K562 (cell line): ENCODE measurements around the gene PRTFDC1. TPM values are rescaled to one million over a fixed set of nuclear protein-coding genes. Genes with fewer than 3 reads are reported as not detected.

ENCODE experiments used
- C11orf30 ChIP-seq: fragments of 450-650 bp; IDR thresholded peaks from 2 replicates; pipeline ENCODE4 v1.6.1; 2016; ENCODE audit warnings: low read depth, mild to moderate bottlenecking
- CREB1 ChIP-seq, 2 experiments: sonication (generic) in 1 of 2; formaldehyde crosslinking in 1 of 2; IDR thresholded peaks; 2 replicates each; pipeline versions ENCODE4 v1.6.1 to v1.8.0; 2012 to 2022; ENCODE audit warnings: inconsistent platforms in 1 of 2, mild to moderate bottlenecking in 1 of 2, missing genetic modification reagents in 1 of 2, moderate library complexity in 1 of 2
- HDGF ChIP-seq: fragments of 450-650 bp; IDR thresholded peaks from 2 replicates; pipeline ENCODE4 v1.6.1; 2016
- LEF1 ChIP-seq: fragments of 450-650 bp; IDR thresholded peaks from 2 replicates; pipeline ENCODE4 v1.6.1; 2016; ENCODE audit warnings: mild to moderate bottlenecking
- MCM2 ChIP-seq: fragments of 450-650 bp; IDR thresholded peaks from 2 replicates; pipeline ENCODE4 v1.6.1; 2017; ENCODE audit warnings: low read depth, mild to moderate bottlenecking
- MXI1 ChIP-seq: IDR thresholded peaks from 2 replicates; pipeline ENCODE4 v1.6.1; 2011; ENCODE audit warnings: low read depth, mild to moderate bottlenecking, improper control_type of control experiment, low read length
- NFRKB ChIP-seq: fragments of 450-650 bp; IDR thresholded peaks from 2 replicates; pipeline ENCODE4 v1.6.1; 2016; ENCODE audit warnings: low read depth
- RAD21 ChIP-seq, 2 experiments: fragments of 250-450 bp in 1 of 2; fragments of 450-650 bp in 1 of 2; sonication (Bioruptor Pico) in 1 of 2; formaldehyde crosslinking in 1 of 2; IDR thresholded peaks in 1 of 2; conservative IDR thresholded peaks in 1 of 2; 2 replicates each; pipeline versions ENCODE4 v1.4.0 to v1.8.0; 2020 to 2022; ENCODE audit warnings: mild to moderate bottlenecking in 2 of 2, moderate library complexity in 1 of 2
- RBM17 ChIP-seq: fragments of 200-400 bp; formaldehyde crosslinking; IDR thresholded peaks from 2 replicates; pipeline ENCODE4 v1.6.1; 2017; ENCODE audit warnings: low read depth, mild to moderate bottlenecking, low read length, borderline replicate concordance
- SAP30 ChIP-seq: fragments of 200-600 bp; sonication (generic); IDR thresholded peaks from 2 replicates; pipeline ENCODE4 v1.6.1; 2012; ENCODE audit warnings: borderline replicate concordance, low read depth, mild to moderate bottlenecking, moderate library complexity, low read length, control low read depth, inconsistent platforms; ENCODE audit not compliant: insufficient read depth, poor library complexity, severe bottlenecking
- SREBF2 ChIP-seq: sonication (generic); formaldehyde crosslinking; IDR thresholded peaks from 2 replicates; pipeline ENCODE4 v1.4.0; 2020; ENCODE audit warnings: mild to moderate bottlenecking, missing genetic modification reagents
- TAF7 ChIP-seq: fragments of 450-650 bp; IDR thresholded peaks from 2 replicates; pipeline ENCODE4 v1.6.1; 2016; ENCODE audit warnings: missing genetic modification characterization, missing compliant biosample characterization
- TAL1 ChIP-seq: fragments of 450-650 bp; IDR thresholded peaks from 2 replicates; pipeline ENCODE4 v1.6.1; 2016; ENCODE audit warnings: mild to moderate bottlenecking
- polyA plus RNA-seq, 8 experiments: library from polyadenylated mRNA; depleted of rRNA in 4 of 8; stranded (reverse) in 5 of 8; unstranded in 3 of 8; fragments of >200 nt; fragmentation: Nextera tagmentation in 2 of 8; fragmentation: Illumina TruSeq in 1 of 8; extraction: Ambion mirVana in 2 of 8; extraction: Trizol in 1 of 8; gene quantifications; 2 replicates each; pipeline versions ENCODE4 v1.2.1 to v1.2.3, GENCODE V29; 2011 to 2014; ENCODE audit warnings: inconsistent platforms in 1 of 8, missing spikeins in 1 of 8
- total RNA-seq, 7 experiments: library from RNA; depleted of rRNA in 6 of 7; stranded (reverse); fragments of >200 nt in 6 of 7; fragmentation: Illumina TruSeq in 2 of 7; extraction: Trizol in 2 of 7; gene quantifications; 2 replicates each; pipeline versions ENCODE4 v1.2.1 to v1.2.3, GENCODE V29; 2011 to 2021; ENCODE audit warnings: low replicate concordance in 1 of 7
- TF ChIP-seq, protein P1 (sequence below): fragments of 450-650 bp; IDR thresholded peaks from 2 replicates; pipeline ENCODE4 v1.6.1; 2016; ENCODE audit warnings: low read depth
- TF ChIP-seq, protein P2 (sequence below): fragments of 450-650 bp; IDR thresholded peaks from 2 replicates; pipeline ENCODE4 v1.6.1; 2017; ENCODE audit warnings: mild to moderate bottlenecking, moderate library complexity
- TF ChIP-seq, protein P3 (sequence below): fragments of 450-650 bp; IDR thresholded peaks from 2 replicates; pipeline ENCODE4 v1.6.1; 2016; ENCODE audit warnings: antibody characterized with exemption

The PRTFDC1 gene
- total and polyA plus RNA-seq, 9 of the 15 experiments (the other 6 are each of a cell fraction or from before 2014, with no cell fraction given), result 7.0 to 27.6 (median 10.0) TPM

DNA sequence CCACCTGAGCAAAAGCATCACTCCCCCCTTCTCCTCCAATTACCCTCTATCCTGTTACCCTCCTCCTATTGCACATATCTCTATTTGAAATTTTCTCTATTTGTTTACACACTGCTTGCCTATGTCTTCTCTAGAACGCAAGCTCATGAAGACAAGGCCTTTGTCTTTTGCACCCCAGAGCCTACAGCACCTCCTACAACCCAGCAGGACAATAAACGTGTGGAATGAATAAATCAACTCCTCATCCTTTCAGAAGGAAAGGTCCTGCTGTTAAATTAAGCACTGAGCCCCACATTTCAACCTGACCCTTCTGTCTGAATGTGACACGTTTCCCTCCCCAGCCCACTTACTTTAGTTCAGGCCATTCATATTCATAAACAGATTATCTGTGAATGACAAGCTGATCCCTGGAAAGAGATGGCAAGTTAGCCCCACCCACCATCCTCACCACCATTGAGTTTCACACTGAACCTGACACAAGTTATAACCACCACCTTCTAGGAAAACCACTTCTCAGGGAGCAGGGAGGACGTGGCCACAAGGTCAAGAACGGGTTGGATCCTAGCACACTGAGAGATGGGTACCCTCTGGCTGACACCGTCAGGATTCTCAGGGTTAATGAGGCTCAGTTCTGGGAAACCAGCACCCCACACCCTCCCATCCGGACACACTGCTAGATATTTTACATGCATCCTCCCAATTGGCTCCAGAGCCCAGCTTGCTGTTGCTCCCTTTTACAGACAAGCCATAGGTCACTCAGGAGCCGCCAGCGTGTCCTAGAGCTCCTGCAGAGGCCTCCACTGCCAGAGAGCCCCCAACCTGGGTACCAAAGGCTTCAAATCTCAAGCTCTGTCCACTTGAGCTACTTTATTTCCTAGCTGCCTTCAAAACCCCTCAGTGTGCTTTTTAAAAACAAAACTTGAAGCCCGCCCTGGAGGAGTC lies 934 bp downstream of the PRTFDC1 start (continued):
- TF ChIP-seq, protein P1, sequence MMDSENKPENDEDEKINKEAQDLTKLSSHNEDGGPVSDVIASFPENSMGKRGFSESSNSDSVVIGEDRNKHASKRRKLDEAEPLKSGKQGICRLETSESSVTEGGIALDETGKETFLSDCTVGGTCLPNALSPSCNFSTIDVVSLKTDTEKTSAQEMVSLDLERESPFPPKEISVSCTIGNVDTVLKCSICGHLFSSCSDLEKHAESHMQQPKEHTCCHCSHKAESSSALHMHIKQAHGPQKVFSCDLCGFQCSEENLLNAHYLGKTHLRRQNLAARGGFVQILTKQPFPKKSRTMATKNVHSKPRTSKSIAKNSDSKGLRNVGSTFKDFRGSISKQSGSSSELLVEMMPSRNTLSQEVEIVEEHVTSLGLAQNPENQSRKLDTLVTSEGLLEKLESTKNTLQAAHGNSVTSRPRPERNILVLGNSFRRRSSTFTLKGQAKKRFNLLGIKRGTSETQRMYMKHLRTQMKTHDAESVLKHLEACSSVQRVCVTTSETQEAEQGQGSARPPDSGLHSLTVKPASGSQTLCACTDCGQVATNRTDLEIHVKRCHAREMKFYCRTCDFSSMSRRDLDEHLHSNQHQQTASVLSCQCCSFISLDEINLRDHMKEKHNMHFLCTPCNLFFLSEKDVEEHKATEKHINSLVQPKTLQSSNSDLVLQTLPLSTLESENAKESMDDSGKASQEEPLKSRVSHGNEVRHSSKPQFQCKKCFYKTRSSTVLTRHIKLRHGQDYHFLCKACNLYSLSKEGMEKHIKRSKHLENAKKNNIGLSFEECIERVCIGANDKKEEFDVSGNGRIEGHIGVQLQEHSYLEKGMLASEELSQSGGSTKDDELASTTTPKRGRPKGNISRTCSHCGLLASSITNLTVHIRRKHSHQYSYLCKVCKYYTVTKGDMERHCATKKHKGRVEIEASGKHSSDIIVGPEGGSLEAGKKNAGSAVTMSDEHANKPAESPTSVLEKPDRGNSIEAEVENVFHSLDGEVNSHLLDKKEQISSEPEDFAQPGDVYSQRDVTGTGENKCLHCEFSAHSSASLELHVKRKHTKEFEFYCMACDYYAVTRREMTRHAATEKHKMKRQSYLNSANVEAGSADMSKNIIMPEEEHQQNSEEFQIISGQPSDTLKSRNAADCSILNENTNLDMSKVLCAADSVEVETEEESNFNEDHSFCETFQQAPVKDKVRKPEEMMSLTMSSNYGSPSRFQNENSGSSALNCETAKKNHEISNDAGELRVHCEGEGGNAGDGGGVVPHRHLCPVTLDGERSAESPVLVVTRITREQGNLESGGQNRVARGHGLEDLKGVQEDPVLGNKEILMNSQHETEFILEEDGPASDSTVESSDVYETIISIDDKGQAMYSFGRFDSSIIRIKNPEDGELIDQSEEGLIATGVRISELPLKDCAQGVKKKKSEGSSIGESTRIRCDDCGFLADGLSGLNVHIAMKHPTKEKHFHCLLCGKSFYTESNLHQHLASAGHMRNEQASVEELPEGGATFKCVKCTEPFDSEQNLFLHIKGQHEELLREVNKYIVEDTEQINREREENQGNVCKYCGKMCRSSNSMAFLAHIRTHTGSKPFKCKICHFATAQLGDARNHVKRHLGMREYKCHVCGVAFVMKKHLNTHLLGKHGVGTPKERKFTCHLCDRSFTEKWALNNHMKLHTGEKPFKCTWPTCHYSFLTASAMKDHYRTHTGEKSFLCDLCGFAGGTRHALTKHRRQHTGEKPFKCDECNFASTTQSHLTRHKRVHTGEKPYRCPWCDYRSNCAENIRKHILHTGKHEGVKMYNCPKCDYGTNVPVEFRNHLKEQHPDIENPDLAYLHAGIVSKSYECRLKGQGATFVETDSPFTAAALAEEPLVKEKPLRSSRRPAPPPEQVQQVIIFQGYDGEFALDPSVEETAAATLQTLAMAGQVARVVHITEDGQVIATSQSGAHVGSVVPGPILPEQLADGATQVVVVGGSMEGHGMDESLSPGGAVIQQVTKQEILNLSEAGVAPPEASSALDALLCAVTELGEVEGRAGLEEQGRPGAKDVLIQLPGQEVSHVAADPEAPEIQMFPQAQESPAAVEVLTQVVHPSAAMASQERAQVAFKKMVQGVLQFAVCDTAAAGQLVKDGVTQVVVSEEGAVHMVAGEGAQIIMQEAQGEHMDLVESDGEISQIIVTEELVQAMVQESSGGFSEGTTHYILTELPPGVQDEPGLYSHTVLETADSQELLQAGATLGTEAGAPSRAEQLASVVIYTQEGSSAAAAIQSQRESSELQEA, result no peak
- TF ChIP-seq, protein P2, sequence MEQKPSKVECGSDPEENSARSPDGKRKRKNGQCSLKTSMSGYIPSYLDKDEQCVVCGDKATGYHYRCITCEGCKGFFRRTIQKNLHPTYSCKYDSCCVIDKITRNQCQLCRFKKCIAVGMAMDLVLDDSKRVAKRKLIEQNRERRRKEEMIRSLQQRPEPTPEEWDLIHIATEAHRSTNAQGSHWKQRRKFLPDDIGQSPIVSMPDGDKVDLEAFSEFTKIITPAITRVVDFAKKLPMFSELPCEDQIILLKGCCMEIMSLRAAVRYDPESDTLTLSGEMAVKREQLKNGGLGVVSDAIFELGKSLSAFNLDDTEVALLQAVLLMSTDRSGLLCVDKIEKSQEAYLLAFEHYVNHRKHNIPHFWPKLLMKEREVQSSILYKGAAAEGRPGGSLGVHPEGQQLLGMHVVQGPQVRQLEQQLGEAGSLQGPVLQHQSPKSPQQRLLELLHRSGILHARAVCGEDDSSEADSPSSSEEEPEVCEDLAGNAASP, result no peak
- TF ChIP-seq HDGF (0 out of 2 replicates have a peak, but pooled peaks have one; percentile 25), RAD21 (CRISPR knock-in tag; conservative IDR thresholded peaks at IDR 0.05 in 1 of 2, IDR thresholded peaks at IDR 0.05 in 1 of 2) (0 out of 4 replicates have a peak, but pooled peaks have one; percentile 6 to 14), MCM2 (no peak), NFRKB (0 out of 2 replicates have a peak, but pooled peaks have one; percentile 79), TAL1 (no peak), RBM17 (no peak), C11orf30 (no peak), CREB1 (IDR thresholded peaks at IDR 0.05) (no peak), CREB1 (CRISPR knock-in tag; IDR thresholded peaks at IDR 0.05) (no peak), MXI1 (no peak), SREBF2 (no peak), TAF7 (0 out of 2 replicates have a peak, but pooled peaks have one; percentile 45), SAP30 (no peak), LEF1 (no peak)
- TF ChIP-seq, protein P3, sequence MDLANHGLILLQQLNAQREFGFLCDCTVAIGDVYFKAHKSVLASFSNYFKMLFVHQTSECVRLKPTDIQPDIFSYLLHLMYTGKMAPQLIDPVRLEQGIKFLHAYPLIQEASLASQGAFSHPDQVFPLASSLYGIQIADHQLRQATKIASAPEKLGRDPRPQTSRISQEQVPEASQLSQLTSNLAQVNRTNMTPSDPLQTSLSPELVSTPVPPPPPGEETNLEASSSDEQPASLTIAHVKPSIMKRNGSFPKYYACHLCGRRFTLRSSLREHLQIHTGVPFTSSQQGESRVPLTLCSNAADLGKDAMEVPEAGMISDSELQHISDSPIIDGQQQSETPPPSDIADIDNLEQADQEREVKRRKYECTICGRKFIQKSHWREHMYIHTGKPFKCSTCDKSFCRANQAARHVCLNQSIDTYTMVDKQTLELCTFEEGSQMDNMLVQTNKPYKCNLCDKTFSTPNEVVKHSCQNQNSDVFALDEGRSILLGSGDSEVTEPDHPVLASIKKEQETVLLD, result 0 out of 2 replicates have a peak, but pooled peaks have one; percentile 29
